Stromal cell of bone marrow (primary cell): ENCODE results near the gene MBNL1.

ENCODE experiments used
- DNase-seq: peaks from one replicate; pipeline ENCODE4 v3.0.0-alpha.2; 2012; ENCODE audit warnings: low read depth

Gene MBNL1

DNA sequence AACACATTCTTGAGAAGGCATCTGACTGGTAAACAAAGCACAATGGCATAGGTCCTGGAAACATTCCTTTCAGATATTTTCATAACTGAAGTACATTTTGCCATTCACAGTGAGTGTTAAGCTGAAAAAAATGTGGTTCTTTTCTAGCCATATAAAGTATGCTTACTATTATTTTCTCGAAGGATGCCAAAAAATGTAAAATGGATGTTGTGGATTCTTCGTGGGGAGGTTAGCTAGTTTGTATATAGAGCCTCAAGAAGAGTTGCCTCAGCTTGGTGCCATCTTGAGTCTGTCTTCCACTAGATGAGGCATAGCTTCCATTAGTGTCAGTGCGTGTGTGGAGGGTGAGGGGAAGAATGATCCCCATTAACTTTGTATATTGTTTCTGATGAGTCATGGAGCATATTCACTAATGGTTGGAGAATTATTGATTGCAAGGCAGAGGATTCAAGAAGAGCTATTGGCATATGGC is 4.1 kb downstream of the MBNL1 start:
- peak; percentile 48 for DNase-seq

DNA sequence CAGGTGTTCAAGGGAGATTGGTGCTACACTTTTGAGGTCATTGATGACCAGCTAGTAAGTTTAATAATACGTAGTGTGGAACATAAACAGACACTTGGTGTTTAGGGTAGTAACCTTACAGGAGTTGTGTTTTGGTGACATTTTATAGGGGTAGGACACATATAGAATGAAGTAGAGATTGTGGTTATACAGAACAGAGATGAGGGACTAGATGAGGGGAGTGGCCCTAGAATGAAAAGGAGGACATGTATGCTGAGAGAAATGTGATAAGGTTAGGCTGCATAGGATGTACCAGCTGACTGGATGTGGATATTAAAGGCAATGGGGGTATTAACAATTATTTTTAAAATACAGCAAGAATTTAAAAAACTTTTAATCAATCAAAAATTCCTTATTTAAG is 8.0 kb downstream of the MBNL1 start:
- DNase-seq, result no peak

DNA sequence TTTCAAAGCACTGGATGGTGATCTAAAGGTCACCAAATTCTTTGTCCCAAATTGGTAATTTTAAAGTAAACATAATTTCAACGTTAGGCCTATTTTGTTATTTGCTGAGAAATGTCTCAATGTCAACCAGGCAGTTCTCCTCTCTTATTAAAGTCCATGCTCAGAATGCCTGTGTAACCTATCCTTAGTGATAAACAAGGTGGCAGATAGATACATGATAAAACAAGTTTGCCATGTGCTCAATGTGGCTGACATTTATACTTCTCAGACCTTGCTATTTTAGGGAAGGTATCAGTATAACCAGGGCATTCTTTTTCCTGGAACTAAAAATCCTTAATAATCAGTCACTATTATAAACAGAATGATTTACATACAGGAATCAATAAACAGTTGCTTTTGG is 8.5 kb downstream of the MBNL1 start:
- DNase-seq, result no peak

- DNase-seq, result no peak
Observed at GRCh38 chr3:152278756-152279427, 10.2 kb downstream of the MBNL1 start.

GRCh38 chr3:152279479-152279878 is 10.8 kb downstream of the MBNL1 start:
- no peak for DNase-seq

DNA sequence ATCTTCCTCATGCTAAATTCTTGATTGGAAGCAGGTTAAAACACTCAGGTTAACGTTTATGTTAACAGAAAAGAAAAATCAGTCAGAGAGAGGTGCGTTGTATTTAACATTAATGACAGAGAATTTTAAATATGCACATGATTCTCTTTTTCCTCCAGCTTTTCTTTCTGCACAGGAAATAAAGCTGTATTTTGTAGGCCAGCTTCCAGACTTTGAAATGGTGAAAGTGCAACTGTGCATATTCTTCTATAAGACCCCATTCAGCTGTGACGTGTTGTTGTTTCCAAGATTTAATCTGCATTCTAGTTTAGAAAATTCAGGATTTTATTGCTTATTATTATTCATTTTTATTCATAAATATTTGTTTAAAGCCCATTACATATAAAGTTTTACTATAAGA is 11.8 kb downstream of the MBNL1 start:
- DNase-seq, result no peak

- no peak for DNase-seq
Observed at GRCh38 chr3:152281133-152281713, 12.5 kb downstream of the MBNL1 start.

- DNase-seq, result no peak
Observed at GRCh38 chr3:152282813-152283212, 14.1 kb downstream of the MBNL1 start.

- DNase-seq, result no peak
Observed at GRCh38 chr3:152283492-152284381, 15.0 kb downstream of the MBNL1 start.

DNA sequence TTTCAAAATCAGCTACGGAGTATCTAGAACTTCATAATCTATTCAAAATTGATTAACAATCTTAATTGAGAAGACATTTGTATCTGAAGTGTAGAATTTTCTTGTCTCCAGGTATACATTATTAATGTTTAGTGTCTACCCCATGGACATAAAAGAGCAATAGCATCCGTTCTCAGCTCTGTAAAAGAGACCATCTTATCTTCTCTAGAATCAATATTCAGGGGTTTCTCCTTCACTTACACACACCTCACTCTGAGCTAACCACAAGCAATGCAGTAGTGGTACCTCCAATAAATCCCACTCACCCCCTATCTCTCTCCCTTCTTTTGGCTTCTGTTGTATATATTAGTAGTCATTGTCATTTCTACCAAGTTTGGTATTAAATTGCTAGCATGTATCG is 16.2 kb downstream of the MBNL1 start:
- no peak for DNase-seq

- DNase-seq, result no peak
Observed at GRCh38 chr3:152285509-152285908, 16.8 kb downstream of the MBNL1 start.

GRCh38 chr3:152287898-152288576 is 19.3 kb downstream of the MBNL1 start:
- no peak for DNase-seq

- no peak for DNase-seq
Observed at GRCh38 chr3:152288681-152289080, 20.0 kb downstream of the MBNL1 start.

DNA sequence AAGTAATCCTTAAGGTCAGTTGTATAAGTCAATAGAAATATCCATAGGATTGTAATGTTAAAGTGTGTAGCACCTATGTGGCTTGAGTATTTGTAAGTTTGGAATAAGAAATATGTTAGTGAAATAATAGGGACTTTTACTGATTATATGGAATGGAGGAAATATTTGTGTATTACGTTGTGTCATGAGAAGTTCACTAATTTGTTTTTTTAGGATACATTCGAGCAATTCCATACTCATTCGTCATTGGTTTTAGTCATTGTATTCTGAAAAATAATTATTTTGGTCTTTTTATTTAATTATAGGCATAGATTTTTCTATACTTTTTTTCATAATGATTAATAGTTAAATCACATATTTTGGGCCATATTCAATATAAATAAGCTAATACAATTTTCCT is 21.0 kb downstream of the MBNL1 start:
- DNase-seq, result no peak

DNA sequence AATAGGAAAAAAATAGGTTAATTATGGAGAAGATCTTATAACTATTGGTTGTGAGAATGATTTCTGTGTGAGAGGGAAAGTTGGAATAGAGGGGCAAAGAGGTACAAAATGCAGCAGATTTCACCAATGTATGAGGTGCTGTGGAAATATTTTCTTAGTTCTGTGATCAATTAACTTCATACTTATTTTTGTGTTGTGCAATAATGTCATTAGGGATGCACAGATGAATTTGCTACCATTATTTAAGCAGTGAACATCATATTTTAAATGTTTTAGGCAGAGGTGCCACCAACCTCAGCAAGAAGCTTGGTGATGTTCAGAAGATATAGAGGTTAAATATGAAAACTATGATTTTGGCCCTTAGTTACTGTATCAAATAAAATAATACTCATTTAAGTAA is 21.6 kb downstream of the MBNL1 start:
- no peak for DNase-seq

- DNase-seq, result no peak
Observed at GRCh38 chr3:152291238-152291637, 22.5 kb downstream of the MBNL1 start.

GRCh38 chr3:152291649-152292066 is 22.9 kb downstream of the MBNL1 start:
- no peak for DNase-seq

GRCh38 chr3:152292366-152292765 is 23.6 kb downstream of the MBNL1 start:
- DNase-seq, result no peak

GRCh38 chr3:152293347-152294006 is 24.7 kb downstream of the MBNL1 start:
- DNase-seq, result no peak

DNA sequence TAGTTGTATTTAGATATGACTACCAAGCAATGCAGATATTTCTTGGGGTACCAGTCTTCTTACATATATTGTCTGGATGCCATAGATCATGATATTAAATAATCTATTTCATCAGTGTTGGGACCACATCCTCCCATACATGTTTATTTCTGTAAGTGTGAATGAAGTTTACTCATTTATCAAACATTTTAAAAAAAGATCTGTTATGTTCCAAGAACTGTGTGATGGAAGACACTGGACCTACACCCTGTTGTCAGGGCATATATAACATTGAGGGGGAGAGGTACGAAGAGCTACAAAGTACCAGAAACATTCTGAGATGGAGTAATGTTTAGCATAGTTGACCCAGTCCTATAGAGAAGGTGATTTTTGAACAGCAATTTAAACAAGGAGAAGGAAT is 26.6 kb downstream of the MBNL1 start:
- DNase-seq, result no peak

GRCh38 chr3:152295806-152296205 is 27.1 kb downstream of the MBNL1 start:
- DNase-seq, result no peak

DNA sequence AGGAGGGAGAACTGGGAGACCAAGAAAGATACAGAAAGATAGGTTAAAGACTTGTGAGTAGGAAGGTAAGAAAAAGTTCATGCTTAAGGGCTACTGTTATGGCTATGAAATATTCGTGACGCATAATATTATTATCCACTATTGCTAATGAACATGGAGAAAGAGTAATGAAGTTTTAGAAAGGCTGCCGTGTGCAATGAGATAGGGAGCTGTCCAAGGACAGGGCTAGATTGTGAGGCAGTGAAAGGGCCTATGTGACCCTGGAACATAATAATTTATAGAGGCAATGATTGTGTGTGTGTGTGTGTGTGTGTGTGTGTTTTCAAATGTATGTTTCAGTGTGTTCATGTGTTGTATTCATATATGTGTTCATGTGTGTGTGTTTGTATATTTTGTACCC is 27.7 kb downstream of the MBNL1 start:
- no peak for DNase-seq
